GM12878 (cell line): ENCODE measurements around the gene NFATC1.

Experiments
- MXI1 ChIP-seq: fragments of 150-350 bp; IDR thresholded peaks from 2 replicates; pipeline ENCODE4 v1.6.1; 2011; ENCODE audit warnings: low read depth, mild to moderate bottlenecking, inconsistent platforms, low read length, improper control_type of control experiment
- TF ChIP-seq, protein P1 (sequence below), 3 experiments: IDR thresholded peaks in 2 of 3; conservative IDR thresholded peaks in 1 of 3; 2 replicates each; pipeline ENCODE4 v1.5.1; 2011; ENCODE audit warnings: low read depth in 3 of 3, low read length in 3 of 3, mild to moderate bottlenecking in 3 of 3, control low read depth in 2 of 3, moderate library complexity in 2 of 3, inconsistent platforms in 1 of 3, mixed read lengths in 1 of 3; ENCODE audit not compliant: control insufficient read depth in 2 of 3, insufficient read depth in 1 of 3; ENCODE audit errors: extremely low read depth in 1 of 3

DNA sequence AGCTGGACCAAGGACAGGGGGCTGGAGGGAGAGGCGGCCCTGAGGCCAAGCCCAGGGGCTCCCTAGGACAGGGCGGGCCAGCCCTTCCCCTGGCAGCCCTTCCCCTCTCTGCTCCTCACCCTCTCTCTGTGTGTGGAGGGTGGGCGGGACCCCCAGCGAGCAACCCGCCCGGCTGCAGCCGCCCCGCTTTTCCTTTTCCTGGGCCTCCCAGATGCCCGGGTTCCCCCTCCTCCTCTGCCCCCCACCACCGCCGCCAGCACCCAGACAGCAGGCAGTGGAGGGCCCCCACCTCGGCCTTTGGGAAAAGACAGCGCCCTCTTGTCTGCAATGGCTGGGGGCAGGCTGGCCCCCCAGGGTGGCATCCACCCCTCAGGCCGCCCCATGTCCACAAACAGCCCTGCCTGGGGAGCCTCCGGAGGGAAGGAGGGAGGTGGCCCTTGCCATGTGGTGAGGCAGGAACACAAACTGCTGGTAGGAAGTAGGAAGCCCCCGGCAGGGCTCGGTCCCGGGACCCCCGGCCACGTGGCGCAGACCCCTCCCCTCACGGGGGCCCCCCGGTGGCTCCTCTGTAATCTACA is 148.7 kb downstream of the NFATC1 start:
- TF ChIP-seq MXI1, result no peak
- TF ChIP-seq, protein P1, sequence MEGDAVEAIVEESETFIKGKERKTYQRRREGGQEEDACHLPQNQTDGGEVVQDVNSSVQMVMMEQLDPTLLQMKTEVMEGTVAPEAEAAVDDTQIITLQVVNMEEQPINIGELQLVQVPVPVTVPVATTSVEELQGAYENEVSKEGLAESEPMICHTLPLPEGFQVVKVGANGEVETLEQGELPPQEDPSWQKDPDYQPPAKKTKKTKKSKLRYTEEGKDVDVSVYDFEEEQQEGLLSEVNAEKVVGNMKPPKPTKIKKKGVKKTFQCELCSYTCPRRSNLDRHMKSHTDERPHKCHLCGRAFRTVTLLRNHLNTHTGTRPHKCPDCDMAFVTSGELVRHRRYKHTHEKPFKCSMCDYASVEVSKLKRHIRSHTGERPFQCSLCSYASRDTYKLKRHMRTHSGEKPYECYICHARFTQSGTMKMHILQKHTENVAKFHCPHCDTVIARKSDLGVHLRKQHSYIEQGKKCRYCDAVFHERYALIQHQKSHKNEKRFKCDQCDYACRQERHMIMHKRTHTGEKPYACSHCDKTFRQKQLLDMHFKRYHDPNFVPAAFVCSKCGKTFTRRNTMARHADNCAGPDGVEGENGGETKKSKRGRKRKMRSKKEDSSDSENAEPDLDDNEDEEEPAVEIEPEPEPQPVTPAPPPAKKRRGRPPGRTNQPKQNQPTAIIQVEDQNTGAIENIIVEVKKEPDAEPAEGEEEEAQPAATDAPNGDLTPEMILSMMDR (IDR thresholded peaks at IDR 0.05 in 2 of 3, conservative IDR thresholded peaks at IDR 0.05 in 1 of 3; ENCODE audit: control insufficient read depth in 2 of 3, extremely low read depth in 1 of 3, insufficient read depth in 1 of 3, low read depth in 3 of 3, low read length in 3 of 3), result no peak
